ENCODE results near the gene HELZ2.

Gene HELZ2

DNA sequence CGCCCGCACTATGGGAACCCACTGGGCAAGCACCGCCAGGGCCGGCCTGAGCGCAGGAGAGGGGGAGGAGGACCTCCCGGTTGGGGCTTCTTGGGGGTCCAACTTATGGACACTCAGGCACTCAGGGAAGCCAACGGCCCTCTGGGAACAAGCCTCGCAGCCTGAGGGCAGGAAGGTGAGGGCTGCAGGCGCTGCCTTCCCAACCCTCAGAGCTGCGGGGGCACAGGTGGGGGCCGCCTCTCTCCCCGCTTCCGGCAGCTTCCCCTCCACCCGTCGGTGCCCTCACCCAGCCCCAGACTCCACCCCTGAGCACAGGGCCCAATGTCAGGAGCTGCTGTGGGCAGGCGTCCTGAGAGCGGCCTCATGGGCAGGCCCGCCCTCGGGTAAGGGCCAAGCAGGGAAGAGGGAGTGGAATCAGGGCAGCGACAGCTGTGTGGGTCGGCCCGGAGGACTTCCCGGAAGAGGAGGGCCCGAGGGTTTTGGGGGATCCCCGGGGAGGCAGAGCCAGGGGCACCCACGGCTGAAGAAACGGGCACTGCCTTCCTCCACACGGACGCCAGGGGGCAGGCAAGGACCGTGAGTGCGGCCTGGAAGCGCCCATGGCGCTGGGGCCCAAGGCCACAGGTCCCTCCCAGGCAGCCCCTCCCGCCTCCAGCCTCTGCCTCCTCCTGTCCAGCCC lies 36.4 kb downstream of the HELZ2 start:
- DNase-seq: peak; percentile 77 to 93

DNA sequence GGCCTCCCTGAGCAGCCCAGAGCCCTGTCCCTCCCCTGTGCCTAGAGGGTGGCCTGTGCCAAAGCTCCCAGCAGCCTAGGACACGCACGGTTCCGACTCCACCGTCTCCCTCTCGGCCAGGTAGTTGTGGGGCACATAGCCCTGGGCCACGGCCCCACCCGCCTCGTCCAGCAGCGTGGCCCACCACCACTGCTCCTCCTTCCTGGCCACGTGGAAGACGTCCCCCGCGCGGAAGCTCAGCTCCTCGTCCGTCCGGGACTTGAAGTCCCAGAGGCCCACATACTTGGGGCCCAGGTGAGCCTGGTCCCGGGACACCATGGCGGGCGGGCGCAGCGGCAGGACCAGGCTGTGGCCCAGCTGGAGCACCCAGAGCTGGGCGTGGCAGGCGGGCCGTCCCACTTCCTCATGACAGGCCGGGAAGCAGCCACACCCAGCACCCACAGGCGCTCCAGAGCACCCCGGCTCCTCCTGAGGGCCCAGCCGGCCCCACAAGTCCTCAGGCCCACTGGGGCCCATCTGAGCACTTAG lies 37.0 kb downstream of the HELZ2 start, which contains the start of gene PTK6:
PTK6 (minus strand) TSS at position 380 of the 528 bp plus-strand sequence; CDS start at position 318, 62 bp downstream.
- peak in 1 of 2 experiments; percentile 61 for DNase-seq

DNA sequence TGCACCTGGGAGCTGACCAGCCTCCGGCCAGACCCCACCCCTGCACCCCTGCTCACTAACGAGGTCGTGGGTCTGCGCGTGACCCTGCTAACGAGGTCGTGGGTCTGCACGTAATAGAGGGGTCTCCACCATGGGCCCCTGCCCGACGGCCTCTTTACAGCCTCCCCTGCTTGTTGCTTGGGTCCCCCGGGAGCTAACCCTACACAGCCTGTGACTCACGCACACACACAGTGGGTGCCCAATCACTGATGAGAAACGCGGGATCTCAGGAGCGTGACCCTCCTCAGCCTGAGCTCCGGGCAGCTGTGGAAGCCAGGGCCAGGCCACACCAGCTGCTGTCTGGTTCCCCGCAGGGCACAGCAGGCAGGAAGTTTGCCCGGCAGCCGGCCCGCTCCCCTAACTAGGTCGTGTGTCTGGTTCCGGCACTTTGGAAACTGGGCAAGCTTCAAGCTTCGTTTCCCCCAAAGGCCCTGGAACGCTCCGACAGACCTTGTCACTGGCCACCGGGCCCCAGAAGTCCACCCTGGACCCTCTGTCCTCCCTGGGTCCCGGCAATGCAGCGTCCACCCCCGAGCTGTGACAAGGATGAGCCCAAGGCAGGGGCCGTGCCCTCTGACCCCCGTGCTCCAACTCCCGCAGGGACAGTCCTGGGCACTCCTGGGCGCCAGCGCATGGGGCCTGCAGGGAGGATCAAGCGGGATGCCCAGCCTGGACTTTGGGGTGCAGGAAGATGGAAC lies 37.6 kb downstream of the HELZ2 start:
- DNase-seq: no peak

DNA sequence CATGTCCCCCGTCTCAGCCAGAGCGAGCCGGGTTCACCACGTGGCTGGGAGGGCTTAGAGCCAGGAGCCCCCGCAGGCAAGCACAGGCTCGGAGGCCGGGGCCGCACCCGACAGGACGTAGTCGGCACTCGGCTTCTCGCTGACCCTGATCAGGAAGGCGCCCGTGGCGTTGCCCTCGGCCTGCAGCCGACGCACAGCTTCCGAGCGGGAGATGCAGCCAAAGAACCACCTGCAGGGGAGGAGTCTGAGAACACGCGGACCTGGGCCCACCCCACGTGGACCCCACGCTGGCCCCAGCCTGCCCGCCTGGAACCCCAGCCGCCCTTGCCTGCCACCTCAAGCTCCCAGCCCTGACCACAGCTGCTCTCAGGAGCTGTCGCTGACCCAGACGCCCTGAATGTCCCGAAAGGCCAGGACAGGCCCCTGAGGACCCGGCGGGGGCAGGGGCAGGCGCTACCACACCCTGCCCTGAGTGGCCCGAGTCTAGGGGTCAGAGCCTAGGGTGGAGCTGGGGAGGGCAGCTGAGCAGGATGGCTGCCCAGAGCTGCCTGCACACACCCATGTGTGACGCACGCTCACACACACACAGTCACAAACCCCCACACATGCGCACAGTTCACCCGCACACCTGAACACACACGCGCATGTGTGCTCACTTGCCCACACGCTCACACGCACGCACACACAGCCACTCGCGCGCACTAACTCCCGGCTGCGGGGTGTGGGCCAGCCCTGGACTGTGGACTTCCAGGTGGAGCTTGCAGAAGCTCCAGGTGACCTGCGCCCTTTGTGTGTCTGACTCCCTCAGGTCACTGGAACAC lies 39.0 kb downstream of the HELZ2 start:
- DNase-seq: peak in 1 of 2 experiments; percentile 50

DNA sequence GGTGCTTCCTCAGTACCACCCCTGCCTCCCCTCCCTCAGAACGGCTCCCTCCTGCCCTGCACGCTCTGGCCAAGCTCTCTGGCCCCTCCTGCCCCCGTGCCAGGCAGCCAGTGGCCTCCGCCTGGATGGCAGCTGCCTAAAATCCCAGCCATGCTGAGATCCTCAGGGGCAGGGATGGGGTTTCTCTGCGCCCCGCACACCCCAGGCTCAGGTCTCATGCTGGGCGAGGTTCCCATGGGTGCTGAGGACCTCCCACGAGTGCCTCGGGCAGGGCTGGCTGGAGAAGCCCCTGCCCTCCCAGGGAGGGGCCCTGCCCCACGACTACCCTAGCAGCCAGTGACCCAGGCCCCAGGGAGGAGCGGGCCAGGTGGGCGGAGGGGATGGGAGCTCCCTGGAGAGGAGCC lies 39.6 kb downstream of the HELZ2 start:
- DNase-seq: no peak

DNA sequence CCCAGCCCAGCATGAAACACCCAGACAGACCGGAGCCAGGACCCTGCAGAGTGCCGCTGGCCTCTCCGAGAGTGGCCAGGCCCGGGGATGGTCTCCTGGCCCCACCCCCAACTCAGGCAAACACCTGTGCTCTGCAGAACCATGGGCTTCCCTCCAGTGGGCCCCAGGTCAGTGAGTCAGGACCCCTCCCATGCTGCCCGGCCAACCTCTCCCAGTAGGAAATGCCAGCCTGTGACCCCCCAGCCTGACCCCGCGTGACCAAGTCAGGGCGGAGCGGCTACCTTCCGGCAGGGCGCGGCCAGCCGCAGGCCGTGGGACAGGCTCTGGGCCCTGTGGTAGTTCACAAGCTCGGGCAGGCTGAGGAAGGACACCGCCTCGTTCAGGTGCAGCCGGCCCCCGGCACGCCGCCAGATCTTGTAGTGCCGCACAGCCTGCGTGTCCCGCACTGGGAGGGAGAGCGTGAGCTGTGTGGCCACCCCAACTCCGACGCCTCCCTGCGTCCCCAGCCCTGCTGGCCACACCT lies 40.1 kb downstream of the HELZ2 start:
- no peak for DNase-seq

DNA sequence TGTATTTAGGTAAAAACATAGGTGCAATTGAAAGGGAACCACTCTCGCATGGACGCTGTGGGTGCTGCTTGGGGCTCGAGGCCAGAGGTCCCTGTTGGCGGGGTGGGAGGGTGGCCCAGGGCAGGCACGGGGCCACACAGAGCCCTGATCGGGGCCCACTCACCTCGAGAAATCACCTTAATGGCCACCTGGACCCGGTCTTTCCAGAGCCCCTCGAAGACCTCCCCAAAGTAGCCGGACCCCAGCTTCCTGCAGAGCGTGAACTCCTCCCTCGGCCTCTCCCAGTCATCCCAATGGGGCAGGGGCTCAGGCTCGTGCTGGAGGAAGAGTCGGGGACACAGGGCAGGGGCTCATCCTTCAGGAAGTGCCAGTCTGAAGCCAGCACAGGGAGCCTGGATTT lies 40.7 kb downstream of the HELZ2 start:
- DNase-seq: no peak

DNA sequence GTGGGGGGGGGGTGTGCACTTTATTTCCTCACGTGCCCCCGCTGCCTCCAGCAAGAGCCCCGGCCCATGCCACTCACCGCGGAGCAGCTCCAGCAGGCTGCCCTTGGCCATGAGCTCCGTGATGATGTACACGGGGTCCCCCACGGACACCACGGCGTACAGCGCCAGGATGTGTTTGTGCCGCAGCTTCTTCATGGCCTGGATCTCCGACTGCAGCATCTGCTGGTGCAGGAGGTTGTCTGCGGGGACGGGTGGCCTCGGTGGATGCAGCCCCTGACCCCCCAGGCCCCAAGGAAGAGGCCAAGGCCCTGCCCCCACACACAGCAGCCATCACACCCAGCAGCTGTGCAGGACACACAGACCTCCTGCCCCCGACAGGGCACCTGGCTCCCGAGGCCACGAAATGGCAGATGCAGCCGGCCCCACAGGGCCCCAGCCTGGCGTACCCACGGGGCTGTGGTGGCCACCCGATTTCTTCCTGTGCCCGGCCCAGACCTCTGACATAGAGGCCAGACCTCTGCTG lies 41.5 kb downstream of the HELZ2 start:
- DNase-seq: no peak

DNA sequence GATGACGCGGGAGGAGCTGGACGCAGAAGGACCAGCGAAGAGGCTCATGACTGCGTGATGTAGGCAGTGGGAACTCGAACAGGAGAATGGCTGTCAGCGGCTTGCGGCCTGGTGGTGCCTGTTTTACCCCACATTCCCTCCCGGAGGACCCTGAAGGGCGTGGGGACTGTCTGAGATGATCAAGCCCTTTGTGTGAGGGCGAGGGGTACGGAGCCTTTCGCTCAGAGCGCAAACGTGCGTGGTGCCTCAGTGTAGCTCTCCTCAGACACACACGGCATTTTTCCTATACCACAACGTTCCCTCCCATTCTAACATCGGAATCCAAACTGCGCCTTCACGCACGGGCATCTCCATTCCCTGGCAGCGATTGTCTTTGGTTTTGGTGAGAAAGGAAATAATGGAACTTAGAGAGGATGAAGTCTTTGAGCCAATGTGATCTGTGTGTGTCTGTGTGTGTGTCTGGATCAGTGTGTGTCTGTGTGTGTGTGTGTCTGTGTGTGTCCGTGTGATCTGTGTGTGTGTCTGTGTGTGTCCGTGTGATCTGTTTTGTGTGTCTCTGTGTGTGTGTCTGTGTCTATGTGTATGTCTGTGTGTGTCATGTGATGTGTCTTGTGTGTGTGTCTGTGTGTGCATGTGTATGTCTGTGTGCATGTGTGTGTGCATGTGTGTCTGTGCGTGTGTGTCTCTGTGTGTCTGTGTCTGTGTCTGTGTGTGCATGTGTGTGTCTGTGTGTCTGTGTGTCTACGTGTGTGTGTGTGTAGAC lies 42.2 kb downstream of the HELZ2 start:
- no peak for DNase-seq

DNA sequence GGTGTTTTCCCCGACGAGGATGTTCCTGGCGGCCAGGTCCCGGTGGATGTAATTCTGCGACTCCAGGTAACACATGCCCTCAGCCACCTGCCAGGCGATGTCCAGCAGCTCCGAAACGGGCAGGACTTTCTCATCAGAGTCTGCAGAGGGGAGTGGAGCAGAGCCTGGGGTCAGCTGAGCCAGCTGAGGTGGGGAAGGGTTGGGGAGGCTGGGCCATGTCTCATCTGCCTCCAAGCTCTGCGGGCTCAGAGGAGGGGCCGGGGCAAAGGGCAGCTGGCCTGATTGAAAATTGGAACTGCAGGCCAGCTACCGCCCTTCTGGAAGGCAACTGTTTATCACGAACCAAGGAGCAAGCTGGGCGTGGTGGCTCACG lies 43.3 kb downstream of the HELZ2 start:
- no peak for DNase-seq

DNA sequence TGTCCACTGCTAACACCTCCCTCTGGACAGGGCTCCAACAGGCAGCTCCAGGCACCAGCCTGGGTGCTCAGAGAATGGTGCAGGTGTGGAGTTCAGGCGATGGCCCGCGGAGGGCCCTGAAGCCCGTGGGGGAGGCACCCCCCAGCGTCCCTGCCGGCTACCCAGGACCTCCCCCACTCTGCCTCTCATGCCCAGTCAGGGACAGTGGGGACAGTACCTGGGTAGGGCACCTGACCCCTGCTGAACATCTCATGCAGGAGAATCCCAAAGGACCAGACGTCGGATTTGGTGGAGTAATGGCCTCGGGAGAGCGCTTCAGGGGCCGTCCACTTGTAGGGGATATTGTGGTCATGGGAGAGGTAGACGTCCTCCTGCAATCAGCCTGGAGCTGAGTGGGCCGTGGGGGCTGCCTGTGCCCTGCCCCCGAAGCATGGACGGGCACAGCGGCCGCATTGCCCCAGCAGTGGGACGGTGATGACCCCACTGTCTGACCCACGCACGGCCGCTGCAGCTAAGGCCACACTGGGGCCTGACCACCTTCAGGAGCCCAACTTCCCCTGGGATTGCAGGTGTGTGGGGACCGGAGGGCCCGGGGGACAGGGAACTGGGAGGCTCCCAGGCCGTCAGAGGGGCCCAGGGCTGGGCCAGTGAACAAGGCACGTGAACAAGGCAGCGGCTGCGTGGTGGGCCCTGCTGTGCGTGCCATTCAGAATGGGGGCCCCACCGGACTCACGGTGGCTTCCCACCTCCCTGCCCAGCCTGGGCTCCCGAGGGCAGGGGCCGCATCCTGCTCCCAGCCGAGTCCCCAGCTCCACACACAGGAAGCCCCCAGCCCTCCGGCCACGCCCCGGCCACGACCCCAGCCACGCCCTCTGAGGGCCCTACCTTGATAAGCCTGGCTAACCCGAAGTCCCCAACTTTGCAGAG lies 43.9 kb downstream of the HELZ2 start:
- no peak for DNase-seq

DNA sequence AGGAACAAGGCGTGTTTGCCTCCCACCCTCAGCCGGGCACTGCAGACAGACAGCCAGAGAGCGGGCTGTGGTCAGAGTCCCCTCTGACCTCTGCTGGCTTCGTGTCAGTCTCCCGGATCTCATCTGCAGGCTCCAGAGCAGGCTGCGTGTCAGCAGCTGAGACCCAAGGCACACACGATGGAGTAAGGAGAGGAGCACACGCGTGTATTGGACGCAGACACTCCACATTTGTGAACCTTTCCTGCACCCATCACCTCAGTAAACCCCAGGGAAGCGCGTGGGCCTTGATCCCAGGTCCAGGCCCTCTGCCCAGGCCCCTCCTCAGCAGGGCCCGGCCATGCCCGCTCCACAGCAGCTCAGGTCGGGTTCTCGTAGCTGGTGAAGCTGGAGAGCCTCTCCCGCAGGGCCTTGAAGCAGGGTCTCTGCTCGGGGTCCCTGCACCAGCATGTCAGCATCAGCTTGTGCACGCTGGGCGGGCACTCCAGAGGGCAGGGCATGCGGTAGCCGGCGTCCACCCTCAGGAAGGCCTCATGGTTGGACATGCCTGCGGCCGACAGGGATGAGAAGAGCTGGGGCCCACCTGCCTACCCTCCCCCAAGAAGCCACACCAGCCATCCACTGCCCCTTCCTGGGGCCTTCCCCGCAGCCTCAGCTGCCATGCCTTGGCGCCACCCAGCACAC lies 44.7 kb downstream of the HELZ2 start:
- DNase-seq: no peak

DNA sequence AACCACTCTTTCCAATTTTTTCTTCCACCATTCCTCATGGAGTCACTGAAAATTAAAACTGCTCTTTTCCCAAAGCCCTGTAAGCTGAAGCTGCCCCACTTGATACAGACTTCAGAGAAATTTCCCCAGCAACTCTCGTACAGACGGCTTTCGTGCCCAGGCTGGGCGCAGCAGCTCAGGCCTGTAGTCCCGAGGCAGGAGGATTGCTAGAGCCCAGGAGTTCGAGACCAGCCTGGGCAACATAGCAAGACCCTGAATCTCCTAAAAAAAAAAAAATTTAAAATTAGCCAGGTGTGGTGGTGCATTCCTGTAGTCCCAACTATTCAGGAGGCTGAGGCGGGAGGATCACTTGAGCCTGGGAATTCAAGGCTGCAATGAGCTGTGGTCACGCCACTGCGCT lies 46.9 kb downstream of the HELZ2 start:
- no peak for DNase-seq

DNA sequence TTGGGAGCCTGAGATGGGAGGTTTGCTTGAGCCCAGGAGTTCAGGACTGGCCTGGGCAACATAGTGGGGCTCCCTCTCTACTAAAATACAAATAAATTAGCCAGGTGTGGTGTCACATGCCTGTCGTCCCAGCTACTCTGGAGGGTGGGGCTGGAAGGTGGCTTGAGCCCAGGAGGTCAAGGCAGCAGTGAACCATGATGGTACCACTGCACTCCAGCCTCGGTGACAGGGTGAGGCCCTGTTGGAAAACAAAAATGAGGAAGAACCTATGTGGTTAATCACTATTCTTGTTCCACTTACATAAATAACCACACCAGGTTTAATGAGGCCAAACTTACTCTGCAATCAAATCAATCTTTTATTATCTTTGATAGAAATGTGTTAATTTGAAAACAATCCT lies 48.1 kb downstream of the HELZ2 start:
- no peak for DNase-seq

DNA sequence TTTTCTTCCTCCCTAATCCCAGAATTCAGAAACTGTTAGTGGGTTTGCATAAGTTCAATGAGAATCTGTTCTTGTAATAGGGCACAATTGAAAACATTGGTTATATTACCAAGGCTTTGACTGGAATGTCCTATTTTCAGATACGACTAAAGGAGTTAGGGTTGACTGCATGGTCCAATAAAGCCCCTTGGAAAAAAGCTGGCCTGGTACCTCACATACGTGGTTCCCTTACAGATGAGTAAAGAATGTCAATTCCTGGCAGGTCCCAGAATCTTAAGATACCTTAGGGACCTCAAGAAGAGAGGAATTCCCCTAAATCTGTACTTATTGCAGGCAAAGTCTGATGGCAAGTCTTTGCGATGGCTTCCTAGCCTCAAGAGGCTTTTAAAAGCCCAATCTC lies 48.9 kb downstream of the HELZ2 start:
- no peak for DNase-seq

Measured in NCI-H526 (cell line).